ENCODE measurements around the gene DRD4.

- TF ChIP-seq POLR2A (IDR thresholded peaks at IDR 0.05) = no peak
- TF ChIP-seq CTCF (IDR thresholded peaks at IDR 0.05) = no peak
Observed at GRCh38 chr11:673866-674265, 36.8 kb downstream of the DRD4 start.
